GM12864 (cell line): ENCODE measurements around the gene CRABP2.

Experiments used
- DNase-seq: peaks from one replicate; pipeline ENCODE4 v3.0.0-alpha.2; 2011; ENCODE audit warnings: low read depth
- H3K4me3 ChIP-seq: 2 replicates; pipeline ENCODE4 v1.5.1; 2011; ENCODE audit warnings: mild to moderate bottlenecking, low read depth, low read length, control low read depth
- CTCF ChIP-seq: IDR thresholded peaks from 2 replicates; pipeline ENCODE4 v1.5.1; 2011; ENCODE audit warnings: low read depth, mild to moderate bottlenecking, moderate library complexity, low read length, control low read depth, inconsistent platforms; ENCODE audit errors: missing control alignments

Gene CRABP2

DNA sequence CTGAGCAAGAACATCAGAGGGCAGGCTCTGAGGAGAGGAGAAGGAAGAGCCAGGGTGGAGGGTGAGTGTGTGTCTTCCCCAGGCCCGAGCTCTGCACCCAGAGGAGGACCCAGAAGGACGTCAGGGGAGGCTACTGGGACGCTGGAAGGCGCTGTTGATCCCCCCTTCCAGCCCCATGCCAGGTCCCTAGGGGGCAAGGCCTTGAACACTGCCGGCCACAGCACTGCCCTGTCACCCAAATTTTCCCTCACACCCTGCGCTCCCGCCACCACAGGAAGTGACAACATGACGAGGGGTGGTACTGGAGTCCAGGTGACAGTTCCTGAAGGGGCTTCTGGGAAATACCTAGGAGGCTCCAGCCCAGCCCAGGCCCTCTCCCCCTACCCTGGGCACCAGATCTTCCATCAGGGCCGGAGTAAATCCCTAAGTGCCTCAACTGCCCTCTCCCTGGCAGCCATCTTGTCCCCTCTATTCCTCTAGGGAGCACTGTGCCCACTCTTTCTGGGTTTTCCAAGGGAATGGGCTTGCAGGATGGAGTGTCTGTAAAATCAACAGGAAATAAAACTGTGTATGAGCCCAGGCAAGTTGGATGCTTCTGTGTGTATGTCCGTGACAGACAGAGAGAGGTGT, 46.3 kb downstream of the CRABP2 start:
- peak overlapping the region; percentile 35 for H3K4me3 ChIP-seq
- no peak for DNase-seq

DNA sequence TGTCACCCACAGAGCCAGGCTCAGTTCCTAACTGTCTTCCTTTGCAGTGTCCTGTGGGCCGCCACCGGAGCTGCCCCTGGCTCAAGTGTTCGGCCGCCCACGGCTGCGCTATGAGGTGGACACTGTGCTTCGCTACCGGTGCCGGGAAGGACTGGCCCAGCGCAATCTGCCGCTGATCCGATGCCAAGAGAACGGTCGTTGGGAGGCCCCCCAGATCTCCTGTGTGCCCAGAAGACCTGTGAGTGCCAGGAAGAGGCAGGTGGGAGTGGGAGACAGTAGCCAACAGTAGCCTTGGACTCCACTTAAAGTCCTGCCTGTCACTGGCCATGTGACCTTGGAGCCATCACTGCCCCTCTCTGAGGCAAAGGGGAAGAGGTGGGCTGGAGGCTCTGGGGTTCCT, 46.9 kb downstream of the CRABP2 start:
- H3K4me3 ChIP-seq: no peak overlapping the region
- no peak for DNase-seq

More for the DNA sequence above, 46.3 kb downstream of the CRABP2 start:
- no peak for TF ChIP-seq CTCF

GRCh38 chr1:156657741-156658319, 47.6 kb downstream of the CRABP2 start:
- TF ChIP-seq CTCF: no peak
- DNase-seq: no peak
- H3K4me3 ChIP-seq: no peak overlapping the region; the same call in 1 of the 2 replicates

More for the DNA sequence above, 46.9 kb downstream of the CRABP2 start:
- no peak for TF ChIP-seq CTCF

GRCh38 chr1:156656806-156657740, 48.3 kb downstream of the CRABP2 start:
- no peak overlapping the region; the same call in 1 of the 2 replicates for H3K4me3 ChIP-seq
- TF ChIP-seq CTCF: peak; percentile 100
- DNase-seq: no peak

DNA sequence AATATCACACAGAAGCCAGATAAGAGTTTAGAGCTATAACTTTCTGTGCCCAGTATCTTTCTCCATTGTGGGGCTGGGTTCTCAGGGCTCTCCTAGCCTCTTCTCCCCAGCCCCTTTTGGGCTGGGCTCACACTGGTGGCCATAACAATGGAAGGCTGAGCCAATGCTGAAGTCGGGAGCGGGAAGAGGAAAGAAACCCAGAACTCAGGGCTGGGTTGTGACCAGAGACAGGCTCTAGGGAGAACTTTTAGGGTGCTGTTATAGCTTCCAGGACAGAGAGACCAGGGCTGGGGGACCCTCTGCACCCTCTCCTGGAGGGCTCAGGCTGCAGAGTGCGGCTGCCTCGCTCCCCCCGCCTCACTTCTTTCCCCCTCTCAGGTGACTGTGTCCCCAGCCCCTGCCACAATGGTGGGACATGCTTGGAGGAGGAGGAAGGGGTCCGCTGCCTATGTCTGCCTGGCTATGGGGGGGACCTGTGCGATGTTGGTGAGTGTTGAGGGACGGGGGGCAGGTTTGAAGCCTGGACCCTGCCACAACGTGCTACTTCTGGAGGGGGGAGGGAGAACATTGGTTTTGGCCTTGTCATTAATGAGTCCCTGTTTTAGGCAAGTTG, 49.4 kb downstream of the CRABP2 start:
- H3K4me3 ChIP-seq: no peak overlapping the region
- DNase-seq: no peak
- no peak for TF ChIP-seq CTCF

GRCh38 chr1:156655151-156655903, 50.1 kb downstream of the CRABP2 start:
- no peak overlapping the region for H3K4me3 ChIP-seq
- no peak for DNase-seq
- TF ChIP-seq CTCF: no peak
